ENCODE measurements around the gene R3HDM2. TPM values are rescaled to one million over a fixed set of nuclear protein-coding genes. Genes with fewer than 3 reads are reported as not detected.

The R3HDM2 gene
- total and polyA plus RNA-seq, 10 donors: 11.3 to 90.8 (median 53.5) TPM

GRCh38 chr12:57235017-57235727 is 195.7 kb downstream of the R3HDM2 start:
- Histone ChIP-seq H3K27ac (peak overlapping the region; percentile 48 to 88 (median 78)), H3K9me3 (no peaks in the 10 kb centered on the region), H3K4me1 (peaks cover 48 to 100% (median 87%) of the 10 kb centered on the region in 6 donors), H3K27me3 (replicated peaks in 1 of 7) (peaks cover 0 to 52% (median 41%) of the 10 kb centered on the region in 7 donors), H3K36me3 (peaks cover 0 to 48% (median 32%) of the 10 kb centered on the region in 6 donors), H3K4me3 (peak overlapping the region in 4 of 8 donors; percentile 31 to 61 (median 37))
- peak; percentile 86 for DNase-seq
- TF ChIP-seq POLR2A (IDR thresholded peaks at IDR 0.05) (no peak), POLR2AphosphoS5 (IDR thresholded peaks at IDR 0.05) (peak; percentile 76 to 88 (median 82))
- TF ChIP-seq, protein P1, sequence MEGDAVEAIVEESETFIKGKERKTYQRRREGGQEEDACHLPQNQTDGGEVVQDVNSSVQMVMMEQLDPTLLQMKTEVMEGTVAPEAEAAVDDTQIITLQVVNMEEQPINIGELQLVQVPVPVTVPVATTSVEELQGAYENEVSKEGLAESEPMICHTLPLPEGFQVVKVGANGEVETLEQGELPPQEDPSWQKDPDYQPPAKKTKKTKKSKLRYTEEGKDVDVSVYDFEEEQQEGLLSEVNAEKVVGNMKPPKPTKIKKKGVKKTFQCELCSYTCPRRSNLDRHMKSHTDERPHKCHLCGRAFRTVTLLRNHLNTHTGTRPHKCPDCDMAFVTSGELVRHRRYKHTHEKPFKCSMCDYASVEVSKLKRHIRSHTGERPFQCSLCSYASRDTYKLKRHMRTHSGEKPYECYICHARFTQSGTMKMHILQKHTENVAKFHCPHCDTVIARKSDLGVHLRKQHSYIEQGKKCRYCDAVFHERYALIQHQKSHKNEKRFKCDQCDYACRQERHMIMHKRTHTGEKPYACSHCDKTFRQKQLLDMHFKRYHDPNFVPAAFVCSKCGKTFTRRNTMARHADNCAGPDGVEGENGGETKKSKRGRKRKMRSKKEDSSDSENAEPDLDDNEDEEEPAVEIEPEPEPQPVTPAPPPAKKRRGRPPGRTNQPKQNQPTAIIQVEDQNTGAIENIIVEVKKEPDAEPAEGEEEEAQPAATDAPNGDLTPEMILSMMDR (IDR thresholded peaks at IDR 0.05 in 8 of 11, conservative IDR thresholded peaks at IDR 0.05 in 3 of 11): no peak
- intact Hi-C loops (cut with DNase I; ENCODE audit: low total_unique reads): no loop called here
- WGBS, 5 donors: 62 to 79% (median 72%) methylated on average over 20 to 26 of the region's 26 CpGs

DNA sequence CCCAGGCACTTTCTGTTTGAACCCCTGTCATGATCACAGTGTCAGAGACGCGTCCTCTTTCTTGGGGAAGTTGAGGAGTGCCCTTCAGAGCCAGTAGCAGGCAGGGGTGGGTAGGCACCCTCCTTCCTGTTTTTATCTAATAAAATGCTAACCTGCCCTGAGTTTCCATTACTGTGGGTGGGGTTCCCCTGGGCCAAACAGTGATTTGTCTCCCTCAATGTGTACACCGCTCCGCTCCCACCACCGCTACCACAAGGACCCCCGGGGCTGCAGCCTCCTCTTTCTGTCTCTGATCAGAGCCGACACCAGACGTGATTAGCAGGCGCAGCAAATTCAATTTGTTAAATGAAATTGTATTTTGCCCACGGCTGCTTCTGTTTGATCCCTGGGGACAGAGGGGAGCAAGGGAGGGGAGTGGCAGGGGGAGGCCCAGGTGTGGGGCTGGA is 196.2 kb downstream of the R3HDM2 start:
- TF ChIP-seq POLR2AphosphoS5 (IDR thresholded peaks at IDR 0.05): no peak
- TF ChIP-seq POLR2A (IDR thresholded peaks at IDR 0.05): no peak
- no peaks in the 10 kb centered on the region for H3K9me3 ChIP-seq
- peaks cover 0 to 48% (median 32%) of the 10 kb centered on the region in 6 donors for H3K36me3 ChIP-seq
- intact Hi-C loops (cut with DNase I; ENCODE audit: low total_unique reads): no loop called here
- DNase-seq: peak; percentile 81
- peaks cover 0 to 46% (median 35%) of the 10 kb centered on the region in 7 donors for H3K27me3 ChIP-seq (replicated peaks in 1 of 7)
- H3K27ac ChIP-seq: peak overlapping the region; percentile 48 to 88 (median 78)
- H3K4me1 ChIP-seq: peaks cover 45 to 100% (median 86%) of the 10 kb centered on the region in 6 donors
- peak overlapping the region in 1 of 8 donors; percentile 61 for H3K4me3 ChIP-seq
- 51 to 76% (median 74%) methylated on average over 10 of the region's 10 CpGs for WGBS, 5 donors

- H3K27ac ChIP-seq: peak overlapping the region; percentile 48 to 88 (median 78)
- intact Hi-C loops (cut with DNase I; ENCODE audit: low total_unique reads): no loop called here
- no peaks in the 10 kb centered on the region for H3K9me3 ChIP-seq
- TF ChIP-seq POLR2A (IDR thresholded peaks at IDR 0.05) (no peak), POLR2AphosphoS5 (IDR thresholded peaks at IDR 0.05) (no peak)
- TF ChIP-seq, protein P1 (IDR thresholded peaks at IDR 0.05 in 8 of 11, conservative IDR thresholded peaks at IDR 0.05 in 3 of 11): no peak
- H3K36me3 ChIP-seq: peaks cover 0 to 48% (median 32%) of the 10 kb centered on the region in 6 donors
- WGBS, 5 donors: 65 to 81% (median 75%) methylated on average over 3 of the region's 3 CpGs
- H3K4me3 ChIP-seq: no peak overlapping the region
- peak; percentile 54 for DNase-seq
- peaks cover 0 to 42% (median 31%) of the 10 kb centered on the region in 7 donors for H3K27me3 ChIP-seq (replicated peaks in 1 of 7)
- peaks cover 41 to 100% (median 85%) of the 10 kb centered on the region in 6 donors for H3K4me1 ChIP-seq
Measured at GRCh38 chr12:57234233-57234570, 196.6 kb downstream of the R3HDM2 start.

- DNase-seq: peak; percentile 75
- no peak overlapping the region for H3K4me3 ChIP-seq
- intact Hi-C loops (cut with DNase I; ENCODE audit: low total_unique reads): no loop called here
- no peaks in the 10 kb centered on the region for H3K9me3 ChIP-seq
- H3K36me3 ChIP-seq: peaks cover 0 to 48% (median 32%) of the 10 kb centered on the region in 6 donors
- WGBS, 5 donors: 85 to 92% (median 89%) methylated on average over 13 to 15 of the region's 15 CpGs
- peak overlapping the region; percentile 48 to 88 (median 78) for H3K27ac ChIP-seq
- H3K27me3 ChIP-seq (replicated peaks in 1 of 7): peaks cover 0 to 36% (median 26%) of the 10 kb centered on the region in 7 donors
- TF ChIP-seq, protein P1 (IDR thresholded peaks at IDR 0.05 in 8 of 11, conservative IDR thresholded peaks at IDR 0.05 in 3 of 11): no peak
- TF ChIP-seq POLR2AphosphoS5 (IDR thresholded peaks at IDR 0.05) (no peak), POLR2A (IDR thresholded peaks at IDR 0.05) (no peak)
- peaks cover 35 to 100% (median 85%) of the 10 kb centered on the region in 6 donors for H3K4me1 ChIP-seq
Measured at GRCh38 chr12:57233357-57234232, 197.2 kb downstream of the R3HDM2 start.
